Activated CD4-positive, alpha-beta T cell treated with anti-CD3 and anti-CD28 coated beads for 1 hour (primary cell): ENCODE data around the gene TDRD7.

Experiments
- DNase-seq: peaks from one replicate; pipeline ENCODE4 v3.0.0-alpha.2; 2020

Gene TDRD7

DNA sequence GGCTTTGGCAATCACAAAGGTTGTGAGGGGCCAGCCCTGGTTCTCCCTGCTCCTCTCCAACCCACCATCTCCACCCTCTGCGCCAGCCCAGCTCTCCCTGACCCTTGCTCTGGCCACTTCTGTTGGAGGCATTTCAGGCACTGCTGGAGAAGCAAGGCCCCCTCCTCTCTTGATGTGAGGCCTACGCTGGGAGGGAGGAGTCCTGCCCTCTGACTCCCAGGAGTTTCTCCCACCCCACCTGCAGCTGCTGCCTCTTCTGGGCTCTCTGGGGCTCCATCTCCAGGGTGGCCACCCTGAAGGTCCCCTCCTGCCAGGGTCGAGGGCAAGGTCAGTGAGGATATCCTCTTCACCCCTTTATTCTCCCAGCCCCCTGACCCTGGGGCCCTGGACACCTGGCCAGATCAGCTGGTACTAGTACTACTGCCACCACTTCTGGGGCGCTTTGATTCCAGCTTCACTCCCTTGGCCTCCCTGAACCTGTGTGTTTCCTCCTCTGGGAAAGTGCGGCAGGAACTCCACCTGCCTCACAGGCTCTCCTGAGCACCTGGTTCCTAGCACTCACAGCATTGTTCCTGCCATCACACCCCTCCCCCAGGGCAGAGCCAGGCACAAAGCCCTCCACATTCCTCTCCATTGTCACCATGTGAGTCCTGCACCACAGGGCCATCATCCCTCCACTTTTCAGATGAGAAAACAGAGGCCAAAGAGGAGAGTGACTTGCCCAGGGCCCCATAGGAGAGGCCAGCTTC lies 23.8 kb upstream of the TDRD7 start:
- DNase-seq, result no peak

DNA sequence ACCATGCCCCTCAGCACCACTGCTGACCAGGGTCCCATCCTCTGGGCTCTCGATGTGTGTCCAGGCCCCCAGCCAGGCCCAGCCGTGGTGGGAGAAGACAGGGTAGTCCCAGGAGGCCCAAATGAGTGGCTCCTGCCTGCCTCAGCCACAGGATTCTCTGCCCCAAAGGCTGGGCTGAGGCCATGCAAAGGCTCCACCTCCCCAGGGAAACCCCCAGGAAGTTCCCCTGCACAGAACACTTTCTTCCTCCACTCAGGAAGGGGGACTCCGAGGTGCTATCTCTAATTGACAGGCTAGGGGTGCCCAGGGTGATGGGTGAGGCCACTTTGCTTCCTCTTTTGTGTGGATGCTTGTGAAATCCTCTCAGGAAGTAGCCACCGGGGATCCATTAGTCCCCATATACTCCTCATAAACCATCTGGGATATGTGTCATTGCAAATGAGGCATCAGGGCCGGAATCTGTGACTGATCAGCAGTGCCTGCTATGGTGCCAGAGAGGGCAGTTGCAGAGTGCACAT lies 23.1 kb upstream of the TDRD7 start:
- DNase-seq, result no peak

DNA sequence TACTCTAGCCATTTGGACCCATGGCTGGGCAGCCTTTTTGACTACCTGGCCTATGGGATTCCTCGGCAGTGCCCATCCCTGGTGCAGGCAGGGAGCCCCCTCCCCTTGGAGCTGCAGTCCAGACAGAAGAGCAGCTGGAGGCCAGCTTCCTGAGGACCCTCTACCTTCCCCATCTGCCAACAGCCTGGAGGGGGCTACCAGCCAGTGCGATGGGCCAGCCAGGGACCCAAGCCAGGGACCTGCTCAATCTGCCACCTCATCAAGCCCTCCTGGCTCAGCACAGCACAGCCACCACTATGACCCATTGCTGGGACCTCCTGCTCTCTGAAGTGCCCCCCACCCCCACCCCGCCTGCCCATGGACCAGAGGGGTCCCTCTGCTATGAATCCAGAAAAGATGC lies 22.6 kb upstream of the TDRD7 start:
- no peak for DNase-seq

DNA sequence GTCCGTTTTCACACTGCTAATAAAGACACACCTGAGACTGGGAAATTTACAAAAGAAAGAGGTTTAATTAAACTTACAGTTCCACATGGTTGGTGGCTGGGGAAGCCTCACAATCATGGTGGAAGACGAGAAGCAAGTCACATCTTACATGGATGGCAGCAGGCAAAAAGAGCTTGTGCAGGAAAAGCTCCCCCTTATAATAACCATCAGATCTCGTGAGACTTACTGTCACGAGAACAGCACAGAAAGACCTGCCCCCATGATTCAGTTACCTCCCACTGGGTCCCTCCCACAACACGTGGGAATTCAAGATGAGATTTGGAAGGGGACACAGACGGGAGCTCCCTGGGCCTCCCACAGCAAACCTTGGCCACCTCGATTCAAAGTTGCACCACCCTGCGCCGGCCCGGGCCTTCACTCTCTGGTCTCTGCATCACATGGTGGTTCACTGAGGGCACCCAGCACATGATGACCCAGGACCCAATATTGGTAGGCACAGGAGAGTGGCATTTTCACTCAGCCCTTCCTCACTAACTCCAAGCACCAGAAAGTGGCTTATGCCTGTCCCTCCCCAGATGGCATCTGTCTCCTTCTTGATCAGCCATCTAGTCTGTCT lies 21.0 kb upstream of the TDRD7 start:
- no peak for DNase-seq

DNA sequence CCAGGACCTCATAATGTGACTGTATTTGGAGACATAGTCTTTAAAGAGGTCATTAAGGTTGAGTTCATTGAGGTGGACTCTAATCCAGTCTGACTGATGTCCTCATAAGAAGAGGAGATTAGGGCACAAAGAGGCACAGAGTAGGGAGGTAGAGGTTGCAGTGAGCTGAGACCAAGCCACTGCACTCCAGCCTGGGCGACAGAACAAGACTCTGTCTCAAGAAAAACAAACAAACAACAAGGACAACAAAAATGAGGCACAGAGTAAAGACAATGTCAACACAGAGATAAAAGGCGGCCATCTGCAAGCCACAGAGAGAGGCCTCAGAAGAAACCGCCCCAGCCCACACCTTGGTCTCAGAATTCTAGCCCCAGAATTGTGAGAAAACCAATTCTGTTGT lies 17.0 kb upstream of the TDRD7 start:
- no peak for DNase-seq

DNA sequence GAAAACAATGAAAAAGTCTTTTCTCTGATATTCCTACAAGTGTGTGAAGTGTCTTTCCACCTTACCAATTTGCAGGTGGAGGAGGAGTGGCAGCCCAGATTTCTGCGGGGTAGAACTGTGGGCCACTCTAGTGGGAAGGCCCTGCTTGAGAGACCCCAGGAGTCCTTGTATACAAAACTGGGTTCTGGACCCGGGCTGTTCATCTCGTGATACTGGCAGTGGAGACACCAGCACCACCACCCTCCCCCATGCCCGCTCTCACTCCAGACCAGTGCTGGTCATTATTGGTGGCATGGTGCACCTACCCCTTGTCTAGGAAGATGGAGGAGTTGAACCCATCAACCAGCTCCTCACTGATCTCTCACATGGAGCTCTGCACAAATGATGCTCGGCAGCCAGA lies 16.2 kb upstream of the TDRD7 start:
- DNase-seq, result no peak

DNA sequence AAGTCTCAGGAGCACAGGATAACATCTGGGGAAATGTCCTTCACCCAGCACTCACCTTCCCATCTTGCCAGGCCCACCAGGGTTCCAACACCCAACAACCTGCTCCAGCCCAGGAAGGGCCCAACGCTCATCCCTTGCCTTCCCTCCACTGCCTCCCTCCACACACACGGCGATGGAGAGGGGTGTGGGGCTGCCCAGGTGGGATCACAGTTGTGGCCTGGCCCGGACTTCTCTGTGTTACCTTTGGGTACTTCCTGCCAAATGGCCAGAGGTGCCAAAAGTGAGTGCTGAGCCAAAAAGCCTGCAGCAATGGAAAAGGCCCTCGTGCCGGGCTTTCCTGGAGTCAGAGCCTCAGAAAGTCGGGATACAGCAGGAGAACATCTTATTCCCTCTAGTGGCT lies 15.6 kb upstream of the TDRD7 start:
- no peak for DNase-seq

DNA sequence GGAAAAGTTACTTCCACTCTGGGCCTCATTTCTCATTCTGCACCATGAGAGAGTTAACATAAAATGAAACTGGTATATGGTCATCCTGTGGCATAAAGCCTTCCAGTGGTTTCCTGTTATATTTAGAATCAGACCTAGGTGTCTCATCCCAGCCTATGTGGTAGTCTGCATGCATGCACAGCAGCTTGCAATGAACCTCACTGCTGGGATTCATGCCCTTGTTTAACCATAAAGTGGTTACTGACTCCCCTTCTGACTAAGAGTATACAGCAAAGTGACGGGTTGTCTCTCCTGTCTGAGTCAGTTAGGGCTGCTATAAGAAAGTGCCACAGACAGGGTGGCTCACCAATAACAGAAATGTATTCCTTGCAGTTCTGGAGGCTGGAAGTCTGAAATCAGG lies 14.7 kb upstream of the TDRD7 start:
- DNase-seq, result no peak

DNA sequence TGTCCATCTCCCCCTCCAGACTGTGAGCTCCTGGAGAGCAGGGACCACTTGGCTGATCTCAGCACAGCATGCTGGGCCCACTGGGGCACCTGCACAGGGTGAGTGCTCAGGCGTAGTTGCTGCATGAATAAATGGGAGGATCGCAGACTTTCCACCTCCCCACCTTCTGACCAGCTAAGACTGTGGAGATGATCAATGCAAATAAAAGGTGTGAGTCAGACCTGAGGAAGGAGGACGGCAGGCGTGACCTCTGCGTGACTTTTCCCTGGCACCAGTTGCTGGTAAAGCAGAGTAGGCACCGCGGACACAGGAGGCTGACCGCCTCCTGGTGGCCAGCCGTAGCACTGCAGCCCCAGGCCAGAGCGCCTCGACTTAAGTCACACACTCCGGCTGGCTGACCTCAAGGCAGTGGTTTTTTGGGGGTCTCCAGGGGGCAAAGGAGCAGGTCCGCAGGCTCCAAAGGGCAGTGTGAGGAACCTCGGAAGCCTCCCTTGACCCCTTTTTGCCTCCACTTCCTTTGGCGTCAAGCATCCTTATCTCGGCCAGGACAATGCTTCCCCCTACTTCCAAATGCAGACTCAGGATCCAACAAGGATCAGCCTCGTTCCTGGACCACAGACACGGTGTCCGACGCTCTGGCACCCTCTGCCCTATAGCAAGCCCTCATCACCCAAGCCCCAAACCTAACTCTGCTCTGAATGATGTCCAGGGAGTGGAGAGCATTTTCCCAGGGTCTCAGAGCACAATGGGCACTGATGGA lies 12.7 kb upstream of the TDRD7 start:
- DNase-seq, result peak; percentile 52

DNA sequence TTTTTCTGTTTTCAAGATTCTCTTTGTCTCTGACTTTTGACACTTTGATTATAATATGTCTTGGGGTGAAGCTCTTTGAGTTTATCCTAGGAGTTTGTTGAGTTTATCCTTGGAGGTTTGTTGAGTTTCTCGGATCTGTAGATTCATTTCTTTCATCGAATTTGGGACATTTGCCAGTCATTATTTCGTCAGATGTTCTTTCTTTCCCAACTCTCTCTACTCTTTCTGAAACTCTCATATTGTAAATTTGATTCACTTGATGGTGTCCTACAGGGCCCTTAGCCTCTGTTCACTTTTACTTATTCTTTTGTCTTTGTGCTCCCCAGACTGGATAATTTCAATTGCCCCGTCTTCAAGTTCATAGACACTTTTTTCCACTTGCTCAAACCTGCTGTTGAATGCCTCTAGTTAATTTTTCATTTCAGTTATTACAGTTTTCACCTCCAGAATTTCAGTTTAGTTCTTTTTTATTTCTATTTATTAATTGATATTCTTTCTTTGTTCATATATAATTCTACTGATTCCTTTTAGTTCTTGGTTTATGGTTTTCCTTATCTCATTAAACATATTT lies 8.1 kb upstream of the TDRD7 start:
- DNase-seq, result no peak

DNA sequence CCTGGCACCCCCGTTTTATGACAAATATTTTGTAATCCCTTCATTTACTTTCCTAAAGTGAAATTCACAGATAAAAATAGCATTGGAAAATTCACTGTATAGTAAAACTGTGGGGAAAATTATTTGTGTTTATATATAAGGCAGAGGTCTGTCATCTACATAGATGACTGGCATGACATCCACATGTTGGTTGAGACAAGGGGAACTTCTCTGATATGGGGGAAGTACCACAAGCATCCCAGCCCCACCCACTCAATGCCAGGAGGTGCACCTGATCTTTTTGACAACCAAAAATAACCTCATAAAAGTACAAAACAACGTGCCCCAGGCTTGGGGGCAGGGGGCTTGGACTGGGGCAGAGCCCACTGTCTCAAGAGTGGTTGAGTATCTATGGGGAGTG lies 6.3 kb upstream of the TDRD7 start:
- no peak for DNase-seq

DNA sequence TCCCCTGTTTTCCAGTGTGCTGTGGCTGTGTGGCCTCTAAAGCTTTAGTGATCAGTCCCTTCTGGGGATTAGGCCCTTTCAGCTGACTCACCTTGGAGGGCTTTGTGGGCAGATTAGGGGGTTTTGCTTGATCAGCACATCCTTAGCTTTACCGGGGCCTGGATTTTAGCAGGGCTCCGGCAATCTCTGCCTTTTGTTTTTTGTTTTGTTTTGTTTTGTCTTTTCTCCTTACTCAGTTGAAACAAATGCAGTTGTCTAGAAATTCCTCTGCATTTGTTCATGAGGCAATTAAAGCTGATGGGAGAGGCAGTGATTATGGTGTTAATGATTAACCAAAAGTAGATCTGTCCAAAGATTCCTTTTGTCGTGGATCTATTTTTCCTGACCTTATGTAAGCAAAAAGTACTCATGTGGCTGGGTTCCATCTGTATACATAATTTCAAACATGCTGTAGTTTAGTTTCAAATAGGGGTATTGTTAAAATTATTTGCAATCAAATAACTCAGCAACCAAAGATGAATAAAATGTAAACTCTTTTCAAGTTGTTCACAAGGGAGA lies 5.2 kb upstream of the TDRD7 start:
- DNase-seq, result no peak

DNA sequence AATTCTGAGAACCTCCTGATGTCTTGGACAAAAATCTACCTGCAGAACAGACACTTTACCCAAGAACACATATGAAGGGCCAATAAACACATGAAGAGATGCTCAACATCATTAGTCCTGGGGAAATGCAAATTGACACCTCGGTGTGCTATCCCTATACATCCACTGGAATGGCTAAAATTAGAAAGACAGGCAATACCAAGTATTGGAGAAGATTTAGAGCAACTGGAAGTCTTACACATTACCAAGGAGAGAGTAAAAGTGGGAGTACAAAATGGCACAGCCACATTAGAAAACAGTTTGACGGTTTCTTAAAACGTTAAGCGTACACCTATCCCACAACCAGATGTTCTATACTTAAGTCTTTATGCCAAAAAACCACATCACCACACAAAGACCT lies 3.3 kb upstream of the TDRD7 start:
- no peak for DNase-seq

DNA sequence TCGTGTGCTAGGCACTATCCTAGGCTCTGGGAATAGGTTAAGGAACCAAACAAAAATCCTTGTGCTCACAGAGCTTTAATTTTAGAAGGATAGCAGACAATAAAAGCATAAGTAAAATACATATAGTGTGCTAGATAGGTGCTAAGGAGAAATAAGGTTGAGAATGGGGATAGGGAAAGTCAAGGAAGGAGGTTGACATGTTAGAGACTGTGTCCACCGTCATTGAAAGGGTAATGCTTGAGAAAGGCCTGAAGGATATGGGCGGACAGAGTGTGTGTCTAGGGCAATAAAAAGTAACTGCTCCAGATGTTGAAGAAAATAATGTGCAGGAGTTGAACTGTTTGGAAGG lies 482 bp upstream of the TDRD7 start:
- no peak for DNase-seq

DNA sequence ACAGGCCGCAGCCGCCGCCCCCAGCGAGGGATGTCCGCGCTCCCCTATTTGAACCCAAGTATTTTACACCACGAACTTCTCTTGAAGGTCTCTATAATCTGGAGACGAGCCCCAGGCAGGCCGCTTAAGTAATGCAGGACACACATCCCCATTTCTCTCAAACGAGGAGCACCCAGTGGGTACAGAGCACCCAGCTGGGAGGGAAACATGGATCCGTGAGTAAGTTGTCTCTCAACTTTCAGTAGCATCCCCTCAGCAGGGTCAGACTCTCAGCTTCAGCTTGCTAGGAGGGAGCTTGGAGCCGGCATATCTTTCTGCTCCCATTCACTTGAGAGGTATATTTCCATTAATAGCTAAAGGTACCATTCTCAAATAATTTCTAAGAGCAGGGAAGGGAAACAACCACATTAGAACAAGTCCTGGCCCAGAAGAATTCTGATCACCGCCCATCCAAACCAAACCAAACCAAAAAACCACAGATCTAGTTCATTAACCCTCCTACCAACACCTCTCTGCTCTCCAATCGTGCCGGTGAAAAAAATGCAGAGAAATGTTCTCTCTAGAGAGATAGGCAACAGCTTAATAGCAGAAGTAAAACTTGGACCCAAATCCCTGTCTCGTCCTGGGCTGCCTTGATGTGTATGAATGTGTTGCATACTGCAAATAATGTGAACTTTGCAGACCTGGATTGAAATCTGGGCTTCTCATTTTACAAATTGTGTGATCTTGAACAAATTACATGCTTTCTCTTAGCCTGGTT lies 910 bp downstream of the TDRD7 start:
- DNase-seq, result no peak

DNA sequence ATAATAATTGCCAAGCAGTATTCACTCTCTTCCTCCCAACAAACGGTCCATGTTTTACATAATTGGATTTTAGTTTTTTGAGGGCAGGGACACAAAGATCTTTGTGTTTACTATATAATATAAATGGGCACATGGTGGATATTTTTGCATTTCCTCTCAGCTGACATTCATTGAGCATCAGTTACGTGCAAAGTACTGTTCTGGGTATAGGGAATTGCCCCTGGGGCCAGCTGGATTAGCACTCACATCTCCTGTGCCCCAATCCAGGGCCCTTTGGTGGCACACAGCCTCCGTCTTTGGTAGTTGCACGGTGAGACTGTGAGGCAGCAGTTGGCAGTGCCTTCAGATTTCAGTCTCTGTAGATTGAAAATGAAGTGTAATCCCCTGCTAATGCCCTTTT lies 1.6 kb downstream of the TDRD7 start:
- DNase-seq, result no peak

DNA sequence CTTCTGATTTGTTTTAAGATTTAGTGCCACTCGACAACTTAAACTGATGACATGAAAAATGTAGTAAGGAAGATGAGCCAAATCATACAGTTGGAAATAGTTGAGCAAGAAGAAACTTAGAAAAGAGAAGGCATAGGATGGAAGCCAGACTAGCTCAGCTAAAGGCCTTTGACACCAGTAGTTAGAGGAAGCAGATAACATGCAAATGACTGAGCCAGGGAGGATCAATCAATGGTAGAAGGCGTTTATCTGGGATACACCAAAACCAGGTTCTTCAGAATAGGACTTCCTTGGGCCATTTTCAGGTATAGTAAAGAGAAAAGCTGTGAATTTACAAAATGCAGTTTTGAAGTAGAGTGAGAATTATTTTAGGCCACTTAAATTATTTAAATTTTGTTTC lies 3.2 kb downstream of the TDRD7 start:
- DNase-seq, result no peak

DNA sequence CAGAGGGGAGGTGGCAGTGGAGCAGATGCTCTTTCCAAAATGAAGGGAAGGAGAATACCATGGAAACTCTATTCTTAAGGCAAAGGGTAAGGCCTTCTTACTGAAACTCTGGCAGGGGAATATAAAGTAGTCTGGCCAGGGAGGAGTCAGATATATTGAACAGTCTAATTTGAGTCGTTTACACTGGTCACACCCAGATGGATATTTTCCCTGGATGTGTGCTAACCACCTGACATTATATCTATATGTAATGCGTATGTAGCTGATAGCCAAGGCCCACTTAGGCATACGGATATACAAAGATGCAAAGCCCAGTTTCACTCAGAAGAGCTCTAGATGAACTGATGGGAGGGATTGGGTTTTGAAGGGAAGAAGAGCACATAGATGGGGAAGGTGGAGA lies 7.0 kb downstream of the TDRD7 start:
- no peak for DNase-seq

DNA sequence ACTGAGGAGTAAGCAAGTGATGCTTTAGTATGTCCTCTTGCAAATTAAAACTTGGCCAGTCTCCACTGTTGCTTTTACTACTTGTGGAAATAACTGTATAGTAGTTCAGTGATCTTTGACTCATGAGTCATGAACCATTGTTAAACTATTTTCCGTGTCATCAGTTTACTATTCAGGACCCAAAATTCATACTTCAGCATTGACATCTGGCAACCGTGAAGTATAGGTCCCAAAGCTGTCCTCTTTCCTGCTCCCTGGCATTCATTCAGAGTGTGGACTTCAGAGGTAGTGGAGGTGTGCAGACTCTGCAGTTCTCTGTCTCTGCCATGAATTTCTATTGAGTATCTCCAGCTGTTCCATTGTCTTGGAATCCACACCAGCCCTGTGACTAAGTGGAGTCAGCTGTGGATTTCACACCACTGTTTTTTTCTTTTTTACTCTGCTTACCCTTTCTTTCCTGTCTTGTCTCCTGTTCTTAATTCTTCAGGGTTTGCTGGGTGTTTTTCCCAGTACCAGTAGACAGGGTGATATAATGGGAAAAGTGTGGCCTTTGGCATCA lies 7.5 kb downstream of the TDRD7 start:
- DNase-seq, result no peak

DNA sequence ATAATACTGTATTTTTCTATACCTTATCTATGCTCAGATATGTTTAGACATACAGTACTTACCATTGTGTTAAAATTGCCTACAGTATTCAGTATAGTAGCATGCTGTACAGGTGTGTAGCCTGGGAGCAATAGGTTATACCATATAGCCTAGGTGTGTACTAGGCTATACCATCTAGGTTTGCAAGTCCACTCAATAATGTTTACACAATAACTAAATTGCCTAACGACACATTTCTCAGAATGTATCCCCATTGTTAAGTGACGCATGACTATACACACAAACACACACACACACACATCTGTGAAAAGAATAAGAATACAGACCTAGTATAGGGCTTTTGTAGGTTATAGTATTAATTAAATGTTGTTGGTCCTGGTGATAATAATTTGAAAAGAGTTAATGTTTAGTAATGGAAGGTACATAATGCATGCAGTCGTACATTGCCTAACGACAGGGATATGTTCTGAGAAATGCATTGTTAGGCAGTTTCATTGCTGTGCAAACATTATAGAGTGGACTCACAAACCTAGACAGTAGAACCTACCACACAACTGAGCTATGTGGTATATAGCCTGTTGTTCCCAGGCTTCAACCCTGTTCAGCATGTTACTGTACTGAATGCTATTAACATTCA lies 13.6 kb downstream of the TDRD7 start:
- DNase-seq, result no peak

DNA sequence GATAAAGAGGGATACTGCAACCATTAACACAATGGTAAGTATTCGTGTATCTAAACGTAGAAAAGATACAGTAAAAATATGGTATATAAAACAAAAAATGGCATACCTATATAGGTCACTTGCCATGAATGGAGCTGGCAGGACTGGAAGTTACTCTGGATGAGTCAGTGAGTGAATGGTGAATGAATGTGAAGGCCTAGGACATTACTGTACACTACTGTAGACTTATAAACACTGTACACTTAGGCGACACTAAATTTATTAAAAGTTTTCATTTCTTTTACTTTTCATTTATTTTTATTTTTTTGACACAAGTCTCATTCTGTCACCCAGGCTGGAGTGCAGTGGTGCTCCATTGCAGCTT lies 14.1 kb downstream of the TDRD7 start:
- no peak for DNase-seq

DNA sequence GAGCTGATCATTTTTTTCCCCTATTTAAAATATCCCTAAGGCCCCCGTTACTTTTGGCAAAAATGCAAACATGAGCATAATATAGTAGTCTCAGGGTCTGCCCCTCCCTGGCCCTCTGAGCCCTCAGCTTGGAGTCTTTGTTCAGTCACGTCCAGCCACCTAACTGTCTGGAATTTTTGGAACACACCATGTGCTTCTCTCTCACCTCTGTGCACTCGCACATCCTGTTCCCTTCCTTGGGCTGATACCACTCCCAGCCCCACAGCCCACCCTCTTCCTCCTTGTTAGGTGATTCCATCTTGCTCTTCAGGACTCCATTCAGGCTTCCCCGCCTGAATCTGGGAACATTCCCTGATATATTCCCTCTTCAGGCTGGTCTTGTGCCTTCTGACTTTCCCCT lies 16.0 kb downstream of the TDRD7 start:
- no peak for DNase-seq
